ENCODE results near the gene DTNB.
A peak's percentile ranks its signal among the peaks of the same experiment; 100 is the strongest.
"Not testable (repeated sequence)": the region's sequence is repeated elsewhere in the genome, so short reads cannot be mapped to it uniquely, and the experiment has no call there.

The DTNB gene

GRCh38 chr2:25561136-25561850 lies 112.1 kb downstream of the DTNB start:
- ATAC-seq = no peak
- Mint-ChIP-seq H3K4me1 (peaks cover 55% of the 10 kb centered on the region), H3K36me3 (peaks cover 13% of the 10 kb centered on the region), H3K27me3 (no peaks in the 10 kb centered on the region), H3K9me3 (peaks cover 3% of the 10 kb centered on the region), H3K4me3 (no peak overlapping the region), H3K27ac (no peak overlapping the region)

GRCh38 chr2:25559148-25559547 lies 114.2 kb downstream of the DTNB start:
- H3K4me1 Mint-ChIP-seq = peaks cover 55% of the 10 kb centered on the region
- H3K27ac Mint-ChIP-seq = peak overlapping the region; percentile 67
- H3K9me3 Mint-ChIP-seq = peaks cover 3% of the 10 kb centered on the region
- ATAC-seq = no peak
- no peak overlapping the region for H3K4me3 Mint-ChIP-seq
- H3K36me3 Mint-ChIP-seq = peaks cover 13% of the 10 kb centered on the region
- no peaks in the 10 kb centered on the region for H3K27me3 Mint-ChIP-seq

GRCh38 chr2:25558262-25558661 lies 115.1 kb downstream of the DTNB start:
- Mint-ChIP-seq H3K9me3 (peaks cover 3% of the 10 kb centered on the region), H3K27ac (peak overlapping the region; percentile 67), H3K27me3 (no peaks in the 10 kb centered on the region), H3K4me3 (no peak overlapping the region), H3K36me3 (peaks cover 7% of the 10 kb centered on the region), H3K4me1 (peaks cover 50% of the 10 kb centered on the region)
- ATAC-seq = peak; percentile 91

GRCh38 chr2:25557179-25558036 lies 116.0 kb downstream of the DTNB start:
- Mint-ChIP-seq H3K4me1 (peaks cover 50% of the 10 kb centered on the region), H3K4me3 (peak overlapping the region; percentile 28), H3K36me3 (peaks cover 5% of the 10 kb centered on the region), H3K9me3 (peaks cover 3% of the 10 kb centered on the region), H3K27me3 (no peaks in the 10 kb centered on the region), H3K27ac (peak overlapping the region; percentile 67)
- ATAC-seq = peak; percentile 77

GRCh38 chr2:25552318-25552717 lies 121.1 kb downstream of the DTNB start:
- Mint-ChIP-seq H3K36me3 (no peaks in the 10 kb centered on the region), H3K9me3 (no peaks in the 10 kb centered on the region), H3K4me1 (peaks cover 17% of the 10 kb centered on the region), H3K27ac (no peak overlapping the region), H3K4me3 (no peak overlapping the region), H3K27me3 (no peaks in the 10 kb centered on the region)
- no peak for ATAC-seq

- Mint-ChIP-seq H3K4me1 (peaks cover 7% of the 10 kb centered on the region), H3K27ac (no peak overlapping the region), H3K9me3 (no peaks in the 10 kb centered on the region), H3K36me3 (no peaks in the 10 kb centered on the region), H3K27me3 (no peaks in the 10 kb centered on the region), H3K4me3 (no peak overlapping the region)
- ATAC-seq = no peak
Measured at GRCh38 chr2:25551316-25551715, 122.1 kb downstream of the DTNB start.

GRCh38 chr2:25549571-25549970 lies 123.8 kb downstream of the DTNB start:
- ATAC-seq, H3K9me3 Mint-ChIP-seq, H3K27ac Mint-ChIP-seq, H3K36me3 Mint-ChIP-seq, H3K27me3 Mint-ChIP-seq, H3K4me3 Mint-ChIP-seq, H3K4me1 Mint-ChIP-seq: not testable (repeated sequence)

GRCh38 chr2:25548601-25549000 lies 124.8 kb downstream of the DTNB start:
- no peak overlapping the region for H3K4me3 Mint-ChIP-seq
- no peak overlapping the region for H3K27ac Mint-ChIP-seq
- no peaks in the 10 kb centered on the region for H3K27me3 Mint-ChIP-seq
- H3K9me3 Mint-ChIP-seq = no peaks in the 10 kb centered on the region
- no peak for ATAC-seq
- H3K4me1 Mint-ChIP-seq = peaks cover 6% of the 10 kb centered on the region
- no peaks in the 10 kb centered on the region for H3K36me3 Mint-ChIP-seq

- peaks cover 6% of the 10 kb centered on the region for H3K4me1 Mint-ChIP-seq
- no peaks in the 10 kb centered on the region for H3K9me3 Mint-ChIP-seq
- ATAC-seq = no peak
- H3K27ac Mint-ChIP-seq = no peak overlapping the region
- no peaks in the 10 kb centered on the region for H3K27me3 Mint-ChIP-seq
- H3K36me3 Mint-ChIP-seq = no peaks in the 10 kb centered on the region
- no peak overlapping the region for H3K4me3 Mint-ChIP-seq
Measured at GRCh38 chr2:25546852-25547251, 126.5 kb downstream of the DTNB start.

GRCh38 chr2:25545899-25546298 lies 127.5 kb downstream of the DTNB start:
- Mint-ChIP-seq H3K36me3 (no peaks in the 10 kb centered on the region), H3K4me3 (no peak overlapping the region), H3K27ac (no peak overlapping the region), H3K27me3 (no peaks in the 10 kb centered on the region), H3K9me3 (no peaks in the 10 kb centered on the region), H3K4me1 (peaks cover 2% of the 10 kb centered on the region)
- ATAC-seq = no peak

GRCh38 chr2:25544445-25544844 lies 128.9 kb downstream of the DTNB start:
- no peak overlapping the region for H3K4me3 Mint-ChIP-seq
- no peak overlapping the region for H3K27ac Mint-ChIP-seq
- H3K36me3 Mint-ChIP-seq = no peaks in the 10 kb centered on the region
- no peaks in the 10 kb centered on the region for H3K4me1 Mint-ChIP-seq
- H3K27me3 Mint-ChIP-seq = no peaks in the 10 kb centered on the region
- ATAC-seq = no peak
- no peaks in the 10 kb centered on the region for H3K9me3 Mint-ChIP-seq

- Mint-ChIP-seq H3K36me3 (no peaks in the 10 kb centered on the region), H3K27me3 (no peaks in the 10 kb centered on the region), H3K9me3 (no peaks in the 10 kb centered on the region), H3K4me1 (no peaks in the 10 kb centered on the region), H3K4me3 (no peak overlapping the region), H3K27ac (no peak overlapping the region)
- no peak for ATAC-seq
Measured at GRCh38 chr2:25543939-25544338, 129.4 kb downstream of the DTNB start.

- no peak for ATAC-seq
- no peaks in the 10 kb centered on the region for H3K9me3 Mint-ChIP-seq
- no peaks in the 10 kb centered on the region for H3K4me1 Mint-ChIP-seq
- no peak overlapping the region for H3K4me3 Mint-ChIP-seq
- H3K36me3 Mint-ChIP-seq = no peaks in the 10 kb centered on the region
- H3K27me3 Mint-ChIP-seq = no peaks in the 10 kb centered on the region
- H3K27ac Mint-ChIP-seq = no peak overlapping the region
Measured at GRCh38 chr2:25541378-25541777, 132.0 kb downstream of the DTNB start.

GRCh38 chr2:25539136-25539535 lies 134.2 kb downstream of the DTNB start:
- Mint-ChIP-seq H3K9me3 (no peaks in the 10 kb centered on the region), H3K27me3 (no peaks in the 10 kb centered on the region), H3K27ac (no peak overlapping the region), H3K4me1 (no peaks in the 10 kb centered on the region), H3K36me3 (no peaks in the 10 kb centered on the region), H3K4me3 (no peak overlapping the region)
- ATAC-seq = no peak

- Mint-ChIP-seq H3K27me3 (no peaks in the 10 kb centered on the region), H3K4me3 (no peak overlapping the region), H3K4me1 (no peaks in the 10 kb centered on the region), H3K9me3 (no peaks in the 10 kb centered on the region), H3K27ac (no peak overlapping the region), H3K36me3 (no peaks in the 10 kb centered on the region)
- ATAC-seq = no peak
Measured at GRCh38 chr2:25537526-25537925, 135.9 kb downstream of the DTNB start.
